ENCODE results near the gene COMP.
"Not testable (repeated sequence)": the region's sequence is repeated elsewhere in the genome, so short reads cannot be mapped to it uniquely, and the experiment has no call there.

The COMP gene

DNA sequence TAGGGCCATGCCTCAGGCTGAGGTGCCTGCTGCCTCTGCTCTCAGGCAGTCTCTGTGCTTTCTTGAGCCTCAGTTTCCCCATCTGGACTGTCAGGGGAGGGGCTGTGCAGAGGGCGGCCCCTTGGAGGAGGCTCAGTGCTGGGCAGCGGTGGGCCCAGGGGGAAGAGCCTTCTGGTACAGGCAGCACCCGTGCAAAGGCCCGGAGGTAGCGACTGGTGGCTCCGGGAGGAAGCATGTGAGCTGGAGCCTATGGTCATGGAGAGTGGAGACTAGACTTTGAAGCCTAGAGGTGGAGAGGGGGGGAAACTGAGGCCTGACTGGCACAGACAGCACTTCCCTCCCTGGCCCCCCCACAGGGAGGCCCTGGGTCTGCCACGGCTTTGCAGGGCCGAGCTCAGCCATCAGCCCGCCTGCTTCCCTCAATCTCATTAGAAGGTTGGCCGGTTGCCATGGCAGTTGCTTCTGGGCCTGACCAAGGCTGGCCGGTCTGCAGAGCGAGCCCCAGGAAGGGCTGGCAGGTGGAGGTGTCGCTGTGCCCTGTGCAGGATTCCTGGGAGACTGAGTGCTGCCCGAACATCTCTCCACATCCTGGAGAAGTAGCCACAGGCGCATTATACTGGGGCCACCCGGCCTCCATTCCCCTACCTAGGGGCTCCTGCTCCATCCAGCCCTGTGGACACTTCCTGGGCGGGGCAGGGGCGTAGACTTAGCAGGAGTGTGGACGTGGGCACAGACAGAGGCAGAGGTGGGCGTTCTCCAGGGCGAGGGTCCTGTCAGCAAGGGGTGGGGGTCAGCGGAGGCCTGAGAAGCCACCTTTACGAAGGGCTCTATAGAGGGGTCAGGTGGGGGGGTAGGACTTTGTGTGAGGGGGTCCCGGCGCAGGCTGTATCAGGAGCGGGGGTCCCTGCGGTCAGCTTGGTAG is 54.4 kb downstream of the COMP start:
- FAIRE-seq (no peak), DNase-seq (ENCODE audit: insufficient read length, low spot score) (no peak)
- TF ChIP-seq, protein P1, sequence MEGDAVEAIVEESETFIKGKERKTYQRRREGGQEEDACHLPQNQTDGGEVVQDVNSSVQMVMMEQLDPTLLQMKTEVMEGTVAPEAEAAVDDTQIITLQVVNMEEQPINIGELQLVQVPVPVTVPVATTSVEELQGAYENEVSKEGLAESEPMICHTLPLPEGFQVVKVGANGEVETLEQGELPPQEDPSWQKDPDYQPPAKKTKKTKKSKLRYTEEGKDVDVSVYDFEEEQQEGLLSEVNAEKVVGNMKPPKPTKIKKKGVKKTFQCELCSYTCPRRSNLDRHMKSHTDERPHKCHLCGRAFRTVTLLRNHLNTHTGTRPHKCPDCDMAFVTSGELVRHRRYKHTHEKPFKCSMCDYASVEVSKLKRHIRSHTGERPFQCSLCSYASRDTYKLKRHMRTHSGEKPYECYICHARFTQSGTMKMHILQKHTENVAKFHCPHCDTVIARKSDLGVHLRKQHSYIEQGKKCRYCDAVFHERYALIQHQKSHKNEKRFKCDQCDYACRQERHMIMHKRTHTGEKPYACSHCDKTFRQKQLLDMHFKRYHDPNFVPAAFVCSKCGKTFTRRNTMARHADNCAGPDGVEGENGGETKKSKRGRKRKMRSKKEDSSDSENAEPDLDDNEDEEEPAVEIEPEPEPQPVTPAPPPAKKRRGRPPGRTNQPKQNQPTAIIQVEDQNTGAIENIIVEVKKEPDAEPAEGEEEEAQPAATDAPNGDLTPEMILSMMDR (IDR thresholded peaks at IDR 0.05; ENCODE audit: insufficient read depth, missing control alignments) = no peak

DNA sequence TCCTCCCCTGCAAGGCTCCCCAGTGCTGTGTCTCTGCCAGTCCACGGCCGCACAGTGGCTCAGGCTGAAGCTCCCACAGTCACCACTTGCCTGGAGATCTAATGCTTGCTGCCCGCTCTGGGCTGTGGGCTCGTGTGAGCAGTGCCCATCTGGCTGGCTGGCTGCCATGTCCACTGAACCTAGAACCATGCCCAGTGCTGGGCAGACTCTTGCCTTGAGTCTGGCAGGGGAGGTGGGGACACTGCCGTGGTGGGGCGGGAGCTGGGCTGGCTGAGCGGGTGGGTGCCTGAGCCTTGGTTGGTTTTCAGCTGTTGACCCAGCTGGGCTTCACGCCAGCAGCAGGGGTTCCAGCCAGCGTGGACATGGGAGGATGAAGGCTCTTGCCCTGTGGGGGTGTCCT is 55.4 kb downstream of the COMP start:
- DNase-seq (ENCODE audit: insufficient read length, low spot score) (no peak), FAIRE-seq (no peak)
- TF ChIP-seq, protein P1 (IDR thresholded peaks at IDR 0.05; ENCODE audit: insufficient read depth, missing control alignments) = no peak

DNA sequence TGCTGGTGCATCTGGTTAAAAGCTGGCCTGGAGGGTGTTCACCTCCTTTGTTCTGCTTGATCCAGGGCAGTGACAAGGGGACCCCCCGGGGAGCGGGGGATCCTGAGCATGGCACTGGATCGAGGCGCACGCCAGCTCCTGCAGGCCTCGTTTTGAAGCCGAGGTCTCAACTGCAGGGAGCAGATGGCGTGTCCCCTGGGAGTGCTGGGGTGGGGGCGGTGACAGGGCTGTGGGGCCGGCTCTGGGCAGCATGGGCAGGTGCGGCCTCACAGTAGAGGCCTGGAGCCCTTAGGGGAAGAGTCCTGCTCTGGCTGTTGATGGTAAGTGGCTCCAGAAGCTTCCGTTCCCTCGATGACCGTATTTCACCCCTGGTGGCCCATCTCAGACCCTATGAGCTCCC is 55.8 kb downstream of the COMP start:
- TF ChIP-seq, protein P1 (IDR thresholded peaks at IDR 0.05; ENCODE audit: insufficient read depth, missing control alignments) = no peak
- DNase-seq (ENCODE audit: insufficient read length, low spot score) = peak; percentile 84
- no peak for FAIRE-seq

DNA sequence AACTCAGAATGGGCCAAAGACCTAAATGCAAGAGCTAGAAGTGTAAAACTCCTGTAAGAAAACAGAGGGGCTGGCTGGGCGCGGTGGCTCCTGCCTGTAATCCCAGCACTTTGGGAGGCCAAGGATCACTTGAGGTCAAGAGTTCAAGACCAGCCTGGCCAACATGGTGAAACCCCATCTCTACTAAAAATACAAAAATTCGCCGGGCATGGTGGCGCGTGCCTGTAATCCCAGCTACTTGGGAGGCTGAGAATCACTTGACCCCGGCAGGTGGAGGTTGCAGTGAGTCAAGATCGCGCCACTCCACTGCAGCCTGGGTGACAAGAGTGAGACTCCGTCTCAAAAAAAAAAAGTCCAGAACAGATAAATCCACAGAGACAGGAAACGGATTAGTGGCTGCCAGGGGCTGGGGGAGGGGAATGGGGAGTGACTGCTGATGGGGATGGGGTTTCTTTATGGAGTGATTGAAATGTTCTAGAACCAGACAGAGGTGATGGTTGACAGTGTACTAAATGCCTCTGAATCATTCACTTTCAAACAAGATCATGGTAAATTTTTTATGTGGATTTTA is 57.3 kb downstream of the COMP start:
- not testable (repeated sequence) for FAIRE-seq

DNA sequence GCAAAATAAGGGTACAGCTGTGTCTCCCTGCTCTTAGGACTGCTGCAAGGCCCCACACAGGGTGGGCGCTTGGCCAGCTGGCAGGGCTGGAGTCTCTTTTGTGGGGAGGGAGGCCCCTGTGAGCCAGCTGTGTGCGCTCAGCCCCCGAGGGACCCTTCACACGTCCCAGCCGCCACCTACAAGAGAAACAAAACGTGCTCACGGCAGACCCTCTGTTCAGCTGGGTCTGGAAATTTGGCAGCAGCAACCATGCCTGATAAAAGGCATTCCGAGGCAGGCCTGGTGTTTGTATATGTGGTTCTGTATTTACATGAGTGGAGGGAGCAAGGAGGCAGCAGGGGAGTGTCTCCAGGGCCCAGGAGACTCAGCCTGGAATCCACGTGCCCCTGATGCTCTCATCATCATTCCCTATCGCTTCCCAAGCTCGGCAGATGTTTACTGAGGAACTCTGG is 57.9 kb downstream of the COMP start:
- TF ChIP-seq, protein P1 (IDR thresholded peaks at IDR 0.05; ENCODE audit: insufficient read depth, missing control alignments) = no peak
- DNase-seq (ENCODE audit: insufficient read length, low spot score) = no peak

More for the DNA sequence above, 57.3 kb downstream of the COMP start:
- DNase-seq (ENCODE audit: insufficient read length, low spot score) = not testable (repeated sequence)

More for the DNA sequence above, 57.9 kb downstream of the COMP start:
- FAIRE-seq = no peak

All from D721Med (cell line).